Neural progenitor cell (in vitro differentiated cells): ENCODE data around the gene SIDT2.

Experiments
- CTCF ChIP-seq: fragments of 200-600 bp; sonication (generic); IDR thresholded peaks from 2 replicates; pipeline ENCODE4 v1.5.1; 2017; ENCODE audit warnings: antibody characterized with exemption, mild to moderate bottlenecking
- EZH2 ChIP-seq: fragments of 200-600 bp; sonication (generic); IDR thresholded peaks from 2 replicates; pipeline ENCODE4 v1.6.1; 2017; ENCODE audit warnings: antibody characterized with exemption, mild to moderate bottlenecking, moderate library complexity
- EZH2phosphoT487 ChIP-seq: fragments of 200-600 bp; sonication (generic); IDR thresholded peaks from 2 replicates; pipeline ENCODE4 v1.6.1; 2017; ENCODE audit warnings: antibody characterized with exemption

- TF ChIP-seq CTCF (no peak), EZH2 (no peak), EZH2phosphoT487 (no peak)
Measured at GRCh38 chr11:117199916-117200812, 21.6 kb downstream of the SIDT2 start.
